Measurements from ENCODE around the gene MAN2A1.

Gene MAN2A1

DNA sequence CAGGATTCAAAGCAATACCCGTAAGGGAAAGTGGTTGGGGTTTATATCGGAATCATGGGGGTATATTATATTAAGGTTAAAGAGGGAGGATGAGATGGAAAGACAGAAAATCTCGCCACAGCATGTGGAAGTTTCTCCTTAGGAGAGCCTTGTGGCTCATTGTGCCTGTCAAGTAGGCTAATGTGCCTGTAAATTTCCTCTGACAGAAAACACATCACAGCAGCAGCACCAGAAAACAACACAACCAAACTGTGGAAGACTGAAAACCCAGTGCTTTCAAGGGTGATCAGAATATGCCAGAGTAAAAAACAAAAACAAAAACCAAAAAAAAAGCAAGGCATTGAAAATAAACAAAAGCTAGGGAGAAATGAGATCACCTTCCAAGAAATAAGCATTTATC lies 11.3 kb upstream of the MAN2A1 start:
- no peak for DNase-seq

DNA sequence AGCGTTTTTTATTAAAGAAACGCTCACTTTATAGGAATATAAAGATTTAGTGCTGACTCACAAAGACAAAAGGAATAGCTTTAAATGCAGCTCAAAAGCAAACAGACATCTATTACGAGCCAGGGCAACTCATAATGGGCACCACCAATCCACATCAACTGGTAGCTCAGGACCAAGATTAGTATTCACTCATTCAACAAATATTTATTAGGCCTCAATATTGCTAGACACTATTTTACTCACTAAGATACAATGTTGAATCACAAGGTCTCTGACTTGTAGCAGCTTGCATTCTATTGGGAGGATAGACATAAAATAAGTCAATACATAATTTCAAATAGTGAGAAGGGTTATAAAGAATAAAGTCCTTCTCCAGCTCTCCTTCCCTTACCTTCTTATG lies 8.0 kb upstream of the MAN2A1 start:
- no peak for DNase-seq

DNA sequence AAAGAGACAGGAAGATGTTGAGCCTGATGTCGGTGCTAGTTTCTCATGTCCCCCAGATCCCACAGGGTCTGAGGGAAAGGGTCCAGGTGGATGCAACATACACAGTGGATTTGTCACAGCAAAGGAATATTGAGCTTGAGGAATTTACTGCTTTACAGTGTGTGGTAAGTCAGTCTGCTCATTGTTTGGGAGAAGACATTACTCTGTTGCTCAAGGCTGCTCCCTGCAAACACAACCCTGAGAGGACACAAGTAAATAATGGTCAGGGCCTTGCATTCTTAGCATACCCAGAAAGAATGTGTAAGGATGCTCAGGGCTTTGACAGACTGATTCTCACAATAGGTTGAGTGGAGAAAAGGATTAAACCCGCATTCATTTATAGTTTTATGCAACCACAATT lies 7.3 kb upstream of the MAN2A1 start:
- DNase-seq: no peak

GRCh38 chr5:109685916-109686315 lies 3.8 kb upstream of the MAN2A1 start:
- DNase-seq: no peak

DNA sequence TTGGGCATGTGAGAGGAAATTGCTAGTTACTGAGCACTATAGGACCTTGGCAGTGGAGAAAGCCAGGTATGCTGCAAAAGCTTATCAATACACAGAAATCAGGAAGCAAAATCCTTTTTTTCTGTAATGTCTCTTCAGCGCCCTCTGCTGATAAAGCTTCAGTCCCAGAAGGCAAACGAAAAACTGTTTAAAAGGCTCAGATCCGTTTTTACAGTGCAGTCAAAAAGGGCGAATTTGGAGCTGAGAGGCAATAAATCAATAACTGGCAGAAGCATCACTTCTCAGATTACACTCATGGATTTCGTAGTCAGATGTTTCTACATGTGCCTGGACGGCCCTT lies 1.1 kb upstream of the MAN2A1 start:
- peak in 4 of 56 donors; percentile 10 to 48 (median 18) for DNase-seq

DNA sequence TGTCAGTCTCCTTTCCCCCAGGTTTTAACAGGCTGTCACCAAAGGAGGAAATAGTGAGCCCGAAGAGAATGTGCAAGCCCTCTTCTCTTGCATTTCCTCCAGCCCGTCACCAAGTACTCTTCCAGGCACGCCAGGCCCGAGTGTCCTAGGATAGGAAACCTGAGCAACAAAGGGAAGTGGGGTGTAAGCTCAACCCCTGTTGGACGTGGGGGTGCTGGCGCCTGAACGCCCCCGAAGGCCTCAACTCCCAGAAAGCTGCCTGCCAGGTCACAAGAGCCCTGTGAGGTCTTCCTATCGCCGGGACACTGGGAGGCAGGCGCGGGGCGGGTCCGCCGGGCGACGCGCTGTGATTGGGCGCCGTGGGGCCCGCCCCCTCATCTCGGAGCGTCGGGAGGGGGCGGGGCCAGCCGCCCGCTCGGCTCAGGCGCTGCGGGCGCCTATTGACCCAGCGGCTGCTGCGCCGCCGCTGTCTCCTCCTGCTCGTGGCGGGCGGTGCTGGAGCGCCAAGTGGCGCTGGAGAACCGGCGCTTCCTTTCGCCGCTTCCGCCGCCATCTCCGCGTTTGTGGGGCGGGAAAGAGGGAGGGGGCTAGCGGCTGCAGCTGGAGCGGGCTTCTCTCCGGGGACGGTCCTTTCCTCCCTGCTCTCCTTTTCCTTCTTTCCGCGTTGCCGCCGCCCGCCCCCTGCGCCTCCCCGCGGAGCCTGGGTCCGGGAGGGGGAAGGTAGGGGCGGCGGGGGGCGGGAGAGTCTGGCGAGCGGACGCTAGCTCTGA lies 572 bp upstream of the MAN2A1 start:
- DNase-seq: peak; percentile 33 to 93 (median 84)

DNA sequence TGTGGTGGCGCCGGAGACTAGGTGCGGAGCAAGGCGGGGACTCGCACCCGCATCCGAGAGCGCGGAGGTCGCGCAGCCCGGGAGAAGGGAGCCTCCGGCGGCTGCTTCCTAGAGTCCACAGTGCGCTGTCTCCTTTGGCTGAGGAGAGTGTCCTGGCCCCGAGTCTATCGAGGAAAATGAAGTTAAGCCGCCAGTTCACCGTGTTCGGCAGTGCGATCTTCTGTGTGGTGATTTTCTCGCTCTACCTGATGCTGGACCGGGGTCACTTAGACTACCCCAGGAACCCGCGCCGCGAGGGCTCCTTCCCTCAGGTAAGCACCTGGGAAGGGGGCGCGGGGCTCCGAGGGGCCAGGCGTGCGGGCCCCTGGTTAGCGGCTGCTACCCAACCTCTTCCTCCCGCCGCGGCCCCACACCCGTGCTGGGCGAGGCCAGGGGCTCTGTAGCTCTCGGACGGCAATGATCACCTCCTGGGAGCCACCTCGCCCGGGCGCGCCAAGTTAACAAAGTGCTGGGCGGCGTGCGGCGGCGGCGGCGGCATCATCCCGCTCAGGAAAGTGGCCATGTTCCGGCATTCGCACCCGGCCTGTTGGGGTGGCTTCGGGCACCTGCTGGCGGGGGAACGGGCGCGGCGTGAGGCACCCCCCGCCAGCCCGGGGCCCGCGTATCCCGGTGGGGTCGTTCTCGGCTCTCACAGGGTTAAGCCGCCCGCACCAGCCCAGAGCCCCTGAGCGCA lies 681 bp downstream of the MAN2A1 start:
- DNase-seq: peak in 23 of 56 donors; percentile 6 to 66 (median 45)

GRCh38 chr5:109690975-109691574 lies 1.3 kb downstream of the MAN2A1 start:
- DNase-seq: peak in 55 of 56 donors; percentile 2 to 85 (median 60)

- no peak for DNase-seq
Measured at GRCh38 chr5:109691996-109692395, 2.3 kb downstream of the MAN2A1 start.

DNA sequence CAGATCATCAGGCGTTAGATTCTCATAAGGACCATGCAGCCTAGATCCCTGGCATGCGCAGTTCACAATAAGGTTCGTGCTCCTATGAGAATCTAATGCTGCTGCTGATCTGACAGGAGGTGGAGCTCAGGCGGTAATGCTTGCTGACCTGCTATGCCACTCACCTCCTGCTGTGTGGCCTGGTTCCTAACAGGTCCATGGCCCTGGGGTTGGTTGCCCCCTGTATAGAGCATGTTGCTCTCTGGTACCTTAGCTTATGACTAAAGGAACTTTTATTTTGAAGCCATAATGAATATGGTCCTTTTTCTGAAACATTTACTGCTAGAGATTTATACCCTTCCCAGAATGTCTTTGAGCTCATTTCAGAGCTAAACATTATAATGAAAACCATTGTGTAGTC lies 3.1 kb downstream of the MAN2A1 start:
- peak in 3 of 56 donors; percentile 7 to 22 (median 13) for DNase-seq

GRCh38 chr5:109693535-109694400 lies 4.0 kb downstream of the MAN2A1 start:
- no peak for DNase-seq

DNA sequence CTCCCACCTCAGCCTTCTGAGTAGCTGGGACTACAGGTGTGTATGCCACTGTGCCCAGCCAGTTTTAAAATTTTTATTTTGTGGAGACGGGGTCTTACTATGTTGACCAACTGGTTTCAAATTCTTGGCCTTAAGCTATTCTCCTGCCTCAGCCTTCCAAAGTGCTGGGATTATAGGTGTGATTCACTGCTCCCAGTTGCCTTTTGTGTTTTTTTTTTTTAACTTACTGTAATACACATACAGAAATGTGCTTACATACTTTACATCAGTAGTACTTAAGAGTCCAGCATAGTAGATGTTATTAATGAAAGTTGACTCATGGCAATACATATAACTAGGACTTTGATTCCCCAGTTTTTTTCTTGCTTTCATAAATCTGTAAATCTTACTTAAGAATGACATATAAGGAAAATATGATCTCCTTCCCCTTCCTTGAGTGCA lies 4.7 kb downstream of the MAN2A1 start:
- no peak for DNase-seq

DNA sequence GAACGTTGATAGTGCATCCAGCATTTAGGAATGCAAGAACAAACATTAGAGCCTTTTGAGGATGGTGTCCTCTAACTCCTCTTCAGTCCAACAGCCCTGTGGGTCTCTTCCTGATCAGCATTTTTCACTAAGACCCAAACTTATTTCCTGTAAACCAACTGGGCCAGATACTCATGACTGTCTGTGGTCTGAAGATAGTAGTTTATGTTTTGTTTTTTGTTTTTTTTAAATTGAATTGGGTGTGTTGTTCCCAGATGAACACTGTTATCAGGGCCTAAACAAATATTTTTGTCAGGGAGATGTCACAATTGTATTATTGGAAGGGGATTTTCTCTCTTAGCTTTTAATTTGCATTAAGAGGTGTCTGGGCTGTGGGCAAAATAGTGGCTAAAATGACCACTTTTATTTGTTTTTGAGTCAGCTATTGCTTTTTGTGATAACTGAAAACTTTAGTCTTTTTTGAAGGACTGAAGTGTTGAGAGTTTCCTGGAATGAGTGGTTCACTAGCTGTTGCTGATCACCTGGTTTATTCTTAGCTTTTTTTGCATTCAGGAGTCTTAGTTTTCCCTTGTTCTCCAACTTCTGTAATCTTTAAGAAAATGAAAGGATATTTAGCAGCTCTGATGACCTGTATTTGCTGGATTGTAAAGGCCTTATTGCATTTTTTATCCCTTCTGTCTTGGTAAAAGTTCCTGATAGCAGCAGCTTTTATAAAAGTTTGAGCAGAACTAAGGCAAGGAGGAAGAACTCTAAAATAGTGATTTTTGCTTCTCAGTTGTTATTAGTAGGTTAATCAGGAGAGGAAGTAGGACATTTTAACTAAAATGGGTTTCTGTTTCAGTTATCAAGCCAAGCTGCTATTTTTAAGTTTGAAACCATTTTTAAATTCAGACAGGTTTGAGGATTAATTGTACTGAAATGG lies 5.5 kb downstream of the MAN2A1 start:
- DNase-seq: no peak

- DNase-seq: no peak
Measured at GRCh38 chr5:109697339-109697738, 7.6 kb downstream of the MAN2A1 start.

DNA sequence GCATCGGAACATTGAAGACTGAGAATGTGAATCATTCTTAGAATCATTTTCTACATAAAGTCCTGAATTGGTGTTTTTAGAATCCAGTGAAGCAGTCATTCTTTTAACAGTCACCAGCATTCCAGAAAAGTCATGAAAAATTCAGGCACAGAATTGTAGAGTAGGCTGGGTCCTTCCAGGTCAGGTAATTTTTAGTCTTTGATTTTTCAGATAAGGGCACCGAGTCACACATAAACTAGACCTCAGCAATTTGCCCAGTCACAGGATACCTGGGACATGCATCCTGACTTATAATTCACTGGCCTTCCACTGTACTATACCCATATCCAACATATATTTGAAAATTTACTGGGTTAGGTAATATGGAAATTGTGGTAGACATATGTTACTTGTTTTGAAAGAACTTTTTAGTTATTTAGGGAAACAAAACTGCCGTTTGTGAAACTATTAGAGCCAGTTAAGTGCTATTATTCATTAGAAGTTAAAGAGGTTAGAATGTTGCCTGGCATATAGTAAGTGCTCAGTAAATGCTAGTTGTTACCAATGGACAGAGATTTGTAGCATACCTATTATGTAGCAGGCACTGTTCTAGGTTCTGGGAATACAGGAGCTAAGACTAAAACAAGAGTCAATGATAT lies 10.9 kb downstream of the MAN2A1 start:
- DNase-seq: no peak

GRCh38 chr5:109701252-109701651 lies 11.5 kb downstream of the MAN2A1 start:
- no peak for DNase-seq

- no peak for DNase-seq
Measured at GRCh38 chr5:109701792-109702191, 12.1 kb downstream of the MAN2A1 start.

DNA sequence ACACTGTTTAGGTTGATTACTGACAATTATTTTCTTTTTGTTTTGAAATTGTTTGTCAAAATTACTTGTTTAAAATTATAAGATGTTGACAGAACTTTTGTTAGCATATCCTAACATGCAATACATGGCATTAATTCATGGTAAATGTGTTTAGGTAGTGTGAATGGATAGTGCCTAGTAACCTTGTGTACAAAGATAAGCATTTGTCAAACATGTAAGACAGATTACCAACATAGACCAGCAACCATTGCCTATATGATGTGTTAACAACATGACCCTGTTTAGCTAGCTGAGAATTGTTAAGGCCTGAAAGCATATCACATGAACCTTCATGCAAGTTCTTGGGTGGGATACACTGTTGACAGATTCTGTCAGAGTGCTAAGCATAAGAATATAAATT lies 13.4 kb downstream of the MAN2A1 start:
- no peak for DNase-seq

DNA sequence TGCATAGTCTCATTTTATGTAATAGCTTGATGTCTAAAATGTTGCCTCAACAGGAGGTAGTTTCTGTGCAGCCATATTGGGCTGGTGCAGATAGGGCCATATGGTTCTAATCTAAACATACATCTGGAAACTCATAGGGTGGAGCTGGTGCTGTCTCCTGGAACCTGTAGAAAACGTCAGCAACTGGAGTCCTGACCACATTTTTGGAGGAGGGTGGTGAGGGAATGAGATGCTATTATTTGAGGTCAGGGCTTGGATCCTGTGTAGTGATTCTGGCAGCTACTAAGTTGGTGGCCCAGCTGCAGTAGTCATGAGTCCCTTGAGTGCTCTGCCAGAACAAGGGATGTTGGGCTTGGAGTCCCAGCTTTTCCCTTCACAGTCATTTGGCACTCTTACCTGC lies 14.1 kb downstream of the MAN2A1 start:
- no peak for DNase-seq
